Left ventricle myocardium inferior (tissue), 1 donor: Measurements from ENCODE around the gene SLC19A1. TPM values are rescaled to one million over a fixed set of nuclear protein-coding genes. Genes with fewer than 3 reads are reported as not detected.
"Not testable (repeated sequence)": the region's sequence is repeated elsewhere in the genome, so short reads cannot be mapped to it uniquely, and the experiment has no call there.

Experiments
- DNase-seq: peaks from one replicate; pipeline ENCODE4 v3.0.0-alpha.2; 2020
- H3K27ac ChIP-seq: fragments of 200-600 bp; replicated peaks from 2 replicates; pipeline ENCODE4 v1.8.0; 2021
- H3K27me3 ChIP-seq: fragments of 200-600 bp; 2 replicates; pipeline ENCODE4 v1.8.0; 2021; ENCODE audit warnings: low read depth
- H3K36me3 ChIP-seq: fragments of 200-600 bp; 2 replicates; pipeline ENCODE4 v1.8.0; 2021
- H3K4me1 ChIP-seq: fragments of 200-600 bp; 2 replicates; pipeline ENCODE4 v1.8.0; 2021
- H3K4me3 ChIP-seq: fragments of 200-600 bp; 2 replicates; pipeline ENCODE4 v1.8.0; 2021; ENCODE audit warnings: mild to moderate bottlenecking, moderate library complexity
- H3K9me3 ChIP-seq: fragments of 200-600 bp; replicated peaks from 2 replicates; pipeline ENCODE4 v1.8.0; 2021
- CTCF ChIP-seq: fragments of 200-600 bp; IDR thresholded peaks from 2 replicates; pipeline ENCODE4 v1.8.0; 2021; ENCODE audit warnings: antibody characterized with exemption, mild to moderate bottlenecking, borderline replicate concordance
- intact Hi-C: fragments of 100-400 bp; cut with micrococcal nuclease; formaldehyde crosslinking; loops from one replicate; pipeline ENCODE4 v1.11.0; 2022
- total RNA-seq: library from RNA; stranded (reverse); fragmentation: NEBNext Ultra II Directional; extraction: Animal tissue kit (Norgen Biotek cat#: 25700); gene quantifications from one replicate; pipeline ENCODE4 v1.2.1, GENCODE V29; 2021
- donor health status: DM: no; HTN: yes; CAD: no; lungs with severe emphysema.

Gene SLC19A1
- total RNA-seq, 1 donor from 2014 or later = 4.9 TPM

GRCh38 chr21:45562965-45563364 lies 20.7 kb upstream of the SLC19A1 start:
- intact Hi-C loops = no loop called here
- H3K36me3 ChIP-seq = no peaks in the 10 kb centered on the region
- peaks cover 6% of the 10 kb centered on the region for H3K9me3 ChIP-seq
- H3K4me1 ChIP-seq = no peaks in the 10 kb centered on the region
- TF ChIP-seq CTCF = no peak
- H3K27me3 ChIP-seq = peaks cover 79% of the 10 kb centered on the region
- H3K27ac ChIP-seq = no peak overlapping the region
- no peak overlapping the region for H3K4me3 ChIP-seq
- DNase-seq = no peak

- TF ChIP-seq CTCF = no peak
- H3K4me3 ChIP-seq = no peak overlapping the region
- peaks cover 74% of the 10 kb centered on the region for H3K27me3 ChIP-seq
- H3K4me1 ChIP-seq = no peaks in the 10 kb centered on the region
- H3K9me3 ChIP-seq = peaks cover 6% of the 10 kb centered on the region
- no peak for DNase-seq
- no peak overlapping the region for H3K27ac ChIP-seq
- no peaks in the 10 kb centered on the region for H3K36me3 ChIP-seq
- intact Hi-C loops = no loop called here
Measured at GRCh38 chr21:45562402-45562801, 20.2 kb upstream of the SLC19A1 start.

GRCh38 chr21:45561241-45561640 lies 19.0 kb upstream of the SLC19A1 start:
- H3K4me3 ChIP-seq, H3K27ac ChIP-seq, H3K9me3 ChIP-seq, H3K36me3 ChIP-seq, intact Hi-C loops, H3K4me1 ChIP-seq: not testable (repeated sequence)
- H3K27me3 ChIP-seq = peaks cover 62% of the 10 kb centered on the region
- peak; percentile 5 for DNase-seq

- peaks cover 8% of the 10 kb centered on the region for H3K4me1 ChIP-seq
- no peak overlapping the region for H3K27ac ChIP-seq
- intact Hi-C loops = no loop called here
- DNase-seq = peak; percentile 9
- peaks cover 53% of the 10 kb centered on the region for H3K27me3 ChIP-seq
- TF ChIP-seq CTCF = no peak
- H3K36me3 ChIP-seq = no peaks in the 10 kb centered on the region
- peaks cover 6% of the 10 kb centered on the region for H3K9me3 ChIP-seq
- H3K4me3 ChIP-seq = no peak overlapping the region
Measured at GRCh38 chr21:45560106-45561021, 18.1 kb upstream of the SLC19A1 start.

GRCh38 chr21:45559216-45560105 lies 17.2 kb upstream of the SLC19A1 start:
- no peak overlapping the region for H3K4me3 ChIP-seq
- H3K4me1 ChIP-seq = peaks cover 13% of the 10 kb centered on the region
- TF ChIP-seq CTCF = no peak
- peaks cover 44% of the 10 kb centered on the region for H3K27me3 ChIP-seq
- peaks cover 6% of the 10 kb centered on the region for H3K9me3 ChIP-seq
- intact Hi-C loops = no loop called here
- no peak overlapping the region for H3K27ac ChIP-seq
- no peaks in the 10 kb centered on the region for H3K36me3 ChIP-seq
- DNase-seq = peak; percentile 3
